Measurements from ENCODE around the gene CD300LD.
"Not testable (repeated sequence)": the region's sequence is repeated elsewhere in the genome, so short reads cannot be mapped to it uniquely, and the experiment has no call there.

Gene CD300LD

GRCh38 chr17:74631468-74632450, 39.7 kb upstream of the CD300LD start:
- Histone ChIP-seq H3K4me1 (ENCODE audit: control insufficient read depth, insufficient read depth, low read length) (peaks cover 6% of the 10 kb centered on the region; the same call in 1 of the 2 replicates), H3K27ac (ENCODE audit: low read length) (no peak overlapping the region), H3K36me3 (ENCODE audit: control insufficient read depth, insufficient read depth, low read length) (no peaks in the 10 kb centered on the region), H3K27me3 (ENCODE audit: control insufficient read depth, insufficient read depth, low read length) (no peaks in the 10 kb centered on the region), H3K4me3 (ENCODE audit: low read length) (no peak overlapping the region), H3K9me3 (ENCODE audit: control insufficient read depth, insufficient read depth, low read length) (no peaks in the 10 kb centered on the region)
- no CpG with 5 or more reads among the region's 14 CpGs for WGBS (ENCODE audit: insufficient coverage, insufficient read length)
- no peak for DNase-seq (ENCODE audit: low read depth, low spot score)

- H3K4me1 ChIP-seq (ENCODE audit: control insufficient read depth, insufficient read depth, low read length); H3K4me3 ChIP-seq (ENCODE audit: low read length); H3K36me3 ChIP-seq (ENCODE audit: control insufficient read depth, insufficient read depth, low read length); DNase-seq (ENCODE audit: low read depth, low spot score); H3K9me3 ChIP-seq (ENCODE audit: control insufficient read depth, insufficient read depth, low read length); H3K27me3 ChIP-seq (ENCODE audit: control insufficient read depth, insufficient read depth, low read length); H3K27ac ChIP-seq (ENCODE audit: low read length): not testable (repeated sequence)
- no CpG with 5 or more reads among the region's 14 CpGs for WGBS (ENCODE audit: insufficient coverage, insufficient read length)
These were observed 38.2 kb upstream of the CD300LD start for GRCh38 chr17:74630251-74630650.

GRCh38 chr17:74625661-74626060, 33.6 kb upstream of the CD300LD start:
- H3K9me3 ChIP-seq (ENCODE audit: control insufficient read depth, insufficient read depth, low read length) = no peaks in the 10 kb centered on the region
- no peak overlapping the region for H3K27ac ChIP-seq (ENCODE audit: low read length)
- H3K4me3 ChIP-seq (ENCODE audit: low read length) = no peak overlapping the region
- no peaks in the 10 kb centered on the region for H3K4me1 ChIP-seq (ENCODE audit: control insufficient read depth, insufficient read depth, low read length)
- no CpG with 5 or more reads among the region's 3 CpGs for WGBS (ENCODE audit: insufficient coverage, insufficient read length)
- no peaks in the 10 kb centered on the region for H3K36me3 ChIP-seq (ENCODE audit: control insufficient read depth, insufficient read depth, low read length)
- no peak for DNase-seq (ENCODE audit: low read depth, low spot score)
- H3K27me3 ChIP-seq (ENCODE audit: control insufficient read depth, insufficient read depth, low read length) = no peaks in the 10 kb centered on the region

- WGBS (ENCODE audit: insufficient coverage, insufficient read length) = no CpG with 5 or more reads among the region's 1 CpG
- Histone ChIP-seq H3K4me3 (ENCODE audit: low read length) (no peak overlapping the region), H3K27me3 (ENCODE audit: control insufficient read depth, insufficient read depth, low read length) (no peaks in the 10 kb centered on the region), H3K27ac (ENCODE audit: low read length) (no peak overlapping the region), H3K9me3 (ENCODE audit: control insufficient read depth, insufficient read depth, low read length) (no peaks in the 10 kb centered on the region), H3K4me1 (ENCODE audit: control insufficient read depth, insufficient read depth, low read length) (no peaks in the 10 kb centered on the region), H3K36me3 (ENCODE audit: control insufficient read depth, insufficient read depth, low read length) (no peaks in the 10 kb centered on the region)
- no peak for DNase-seq (ENCODE audit: low read depth, low spot score)
These were observed 32.0 kb upstream of the CD300LD start for GRCh38 chr17:74624131-74624530.

GRCh38 chr17:74623693-74624093, 31.6 kb upstream of the CD300LD start, which contains the start of gene CD300E:
Gene CD300E (minus strand): TSS chr17:74623738. CDS start chr17:74623621, 117 bp downstream.
- no peaks in the 10 kb centered on the region for H3K9me3 ChIP-seq (ENCODE audit: control insufficient read depth, insufficient read depth, low read length)
- no peaks in the 10 kb centered on the region for H3K4me1 ChIP-seq (ENCODE audit: control insufficient read depth, insufficient read depth, low read length)
- no peaks in the 10 kb centered on the region for H3K27me3 ChIP-seq (ENCODE audit: control insufficient read depth, insufficient read depth, low read length)
- no peak for DNase-seq (ENCODE audit: low read depth, low spot score)
- no peak within 1 kb of the TSS for H3K27ac ChIP-seq (ENCODE audit: low read length)
- WGBS (ENCODE audit: insufficient coverage, insufficient read length) = no CpG with 5 or more reads among the region's 5 CpGs
- H3K36me3 ChIP-seq (ENCODE audit: control insufficient read depth, insufficient read depth, low read length) = no peaks in the 10 kb centered on the region
- no peak within 1 kb of the TSS for H3K4me3 ChIP-seq (ENCODE audit: low read length)

- DNase-seq (ENCODE audit: low read depth, low spot score) = no peak
- no CpG with 5 or more reads among the region's 2 CpGs for WGBS (ENCODE audit: insufficient coverage, insufficient read length)
- Histone ChIP-seq H3K36me3 (ENCODE audit: control insufficient read depth, insufficient read depth, low read length) (no peaks in the 10 kb centered on the region), H3K4me1 (ENCODE audit: control insufficient read depth, insufficient read depth, low read length) (no peaks in the 10 kb centered on the region), H3K9me3 (ENCODE audit: control insufficient read depth, insufficient read depth, low read length) (no peaks in the 10 kb centered on the region), H3K27ac (ENCODE audit: low read length) (no peak overlapping the region), H3K27me3 (ENCODE audit: control insufficient read depth, insufficient read depth, low read length) (no peaks in the 10 kb centered on the region), H3K4me3 (ENCODE audit: low read length) (no peak overlapping the region)
These were observed 27.1 kb upstream of the CD300LD start for GRCh38 chr17:74619077-74619673.

- H3K36me3 ChIP-seq (ENCODE audit: control insufficient read depth, insufficient read depth, low read length) = no peaks in the 10 kb centered on the region
- no CpG with 5 or more reads among the region's 3 CpGs for WGBS (ENCODE audit: insufficient coverage, insufficient read length)
- no peak for DNase-seq (ENCODE audit: low read depth, low spot score)
These were observed 26.4 kb upstream of the CD300LD start for GRCh38 chr17:74618451-74618850.

GRCh38 chr17:74616696-74617095, 24.6 kb upstream of the CD300LD start:
- no peaks in the 10 kb centered on the region for H3K9me3 ChIP-seq (ENCODE audit: control insufficient read depth, insufficient read depth, low read length)
- no peak overlapping the region for H3K4me3 ChIP-seq (ENCODE audit: low read length)
- no peak overlapping the region for H3K27ac ChIP-seq (ENCODE audit: low read length)
- no peaks in the 10 kb centered on the region for H3K4me1 ChIP-seq (ENCODE audit: control insufficient read depth, insufficient read depth, low read length)
- no peak for DNase-seq (ENCODE audit: low read depth, low spot score)
- no peaks in the 10 kb centered on the region for H3K27me3 ChIP-seq (ENCODE audit: control insufficient read depth, insufficient read depth, low read length)
- no peaks in the 10 kb centered on the region for H3K36me3 ChIP-seq (ENCODE audit: control insufficient read depth, insufficient read depth, low read length)
- WGBS (ENCODE audit: insufficient coverage, insufficient read length) = no CpG with 5 or more reads among the region's 7 CpGs

More at GRCh38 chr17:74618451-74618850, 26.4 kb upstream of the CD300LD start:
- Histone ChIP-seq H3K4me1 (ENCODE audit: control insufficient read depth, insufficient read depth, low read length) (no peaks in the 10 kb centered on the region), H3K27ac (ENCODE audit: low read length) (no peak overlapping the region), H3K4me3 (ENCODE audit: low read length) (no peak overlapping the region), H3K9me3 (ENCODE audit: control insufficient read depth, insufficient read depth, low read length) (no peaks in the 10 kb centered on the region), H3K27me3 (ENCODE audit: control insufficient read depth, insufficient read depth, low read length) (no peaks in the 10 kb centered on the region)

GRCh38 chr17:74612046-74612445, 20.0 kb upstream of the CD300LD start:
- WGBS (ENCODE audit: insufficient coverage, insufficient read length) = no CpG with 5 or more reads among the region's 6 CpGs
- H3K4me1 ChIP-seq (ENCODE audit: control insufficient read depth, insufficient read depth, low read length) = no peaks in the 10 kb centered on the region
- no peak overlapping the region for H3K4me3 ChIP-seq (ENCODE audit: low read length)
- no peak for DNase-seq (ENCODE audit: low read depth, low spot score)
- H3K27ac ChIP-seq (ENCODE audit: low read length) = no peak overlapping the region
- no peaks in the 10 kb centered on the region for H3K9me3 ChIP-seq (ENCODE audit: control insufficient read depth, insufficient read depth, low read length)
- no peaks in the 10 kb centered on the region for H3K36me3 ChIP-seq (ENCODE audit: control insufficient read depth, insufficient read depth, low read length)
- H3K27me3 ChIP-seq (ENCODE audit: control insufficient read depth, insufficient read depth, low read length) = no peaks in the 10 kb centered on the region

GRCh38 chr17:74610108-74610507, 18.0 kb upstream of the CD300LD start:
- DNase-seq (ENCODE audit: low read depth, low spot score) = no peak
- Histone ChIP-seq H3K9me3 (ENCODE audit: control insufficient read depth, insufficient read depth, low read length) (no peaks in the 10 kb centered on the region), H3K36me3 (ENCODE audit: control insufficient read depth, insufficient read depth, low read length) (no peaks in the 10 kb centered on the region), H3K4me1 (ENCODE audit: control insufficient read depth, insufficient read depth, low read length) (no peaks in the 10 kb centered on the region), H3K27ac (ENCODE audit: low read length) (no peak overlapping the region), H3K27me3 (ENCODE audit: control insufficient read depth, insufficient read depth, low read length) (no peaks in the 10 kb centered on the region), H3K4me3 (ENCODE audit: low read length) (no peak overlapping the region)
- no CpG with 5 or more reads among the region's 2 CpGs for WGBS (ENCODE audit: insufficient coverage, insufficient read length)
